Fibroblast of lung (primary cell): ENCODE data around the gene SLX9.

ENCODE experiments used
- EZH2 ChIP-seq: IDR thresholded peaks from 2 replicates; pipeline ENCODE4 v1.5.1; 2012; ENCODE audit warnings: low read length, control low read depth, mild to moderate bottlenecking; ENCODE audit errors: missing control alignments
- TF ChIP-seq, protein P1 (sequence below), 2 donors: IDR thresholded peaks in 1 of 2; conservative IDR thresholded peaks in 1 of 2; 1 replicate in 1 of 2; 2 replicates in 1 of 2; pipeline ENCODE4 v1.5.1; 2011 to 2012; ENCODE audit warnings: low read length in 2 of 2, control low read depth in 1 of 2, inconsistent platforms in 1 of 2, low read depth in 1 of 2, mild to moderate bottlenecking in 1 of 2

DNA sequence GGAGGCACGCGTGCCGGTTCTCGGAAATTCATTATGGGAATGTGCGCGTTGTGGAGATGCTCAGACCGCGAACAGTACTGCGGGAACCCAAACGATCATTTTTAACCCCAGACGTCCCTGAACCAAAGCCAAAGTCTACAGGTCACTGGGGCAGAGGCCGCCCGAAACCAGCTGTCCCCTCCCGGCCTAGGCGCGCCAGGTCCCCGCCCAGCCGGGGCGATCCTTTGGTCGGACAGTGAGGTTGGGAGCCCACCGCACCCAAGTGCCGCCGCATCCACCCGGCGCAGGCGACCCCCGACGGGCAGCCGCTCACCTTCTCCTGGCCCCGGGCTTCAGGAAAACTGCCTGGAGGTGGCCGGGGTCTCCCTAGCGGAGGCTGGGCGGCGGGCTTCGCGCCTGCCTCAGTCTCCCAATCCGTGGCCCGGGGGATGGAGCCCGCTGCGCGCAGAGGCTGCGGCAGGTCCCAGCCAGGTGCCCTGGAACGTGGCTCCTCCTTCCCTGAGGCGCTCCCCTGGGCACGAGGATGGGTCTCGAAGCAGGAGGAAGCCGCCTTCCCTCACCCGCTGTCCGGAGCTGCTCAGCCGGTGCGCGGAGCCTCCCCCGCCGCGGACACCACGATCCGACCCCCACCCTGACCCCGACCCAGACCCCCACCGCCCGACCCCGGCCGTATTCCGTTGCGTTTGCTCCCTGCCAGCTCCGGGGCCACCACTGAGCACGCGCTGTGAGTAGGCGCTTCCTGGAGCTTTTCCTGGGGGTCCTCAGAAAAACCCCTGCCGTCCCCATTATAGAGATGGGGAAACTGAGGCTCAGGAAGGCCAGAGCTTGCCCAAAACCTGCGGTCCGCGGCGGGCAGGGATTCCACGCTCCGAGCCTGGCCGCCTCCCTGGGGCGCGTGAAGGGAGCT is 8.1 kb upstream of the SLX9 start:
- TF ChIP-seq, protein P1, sequence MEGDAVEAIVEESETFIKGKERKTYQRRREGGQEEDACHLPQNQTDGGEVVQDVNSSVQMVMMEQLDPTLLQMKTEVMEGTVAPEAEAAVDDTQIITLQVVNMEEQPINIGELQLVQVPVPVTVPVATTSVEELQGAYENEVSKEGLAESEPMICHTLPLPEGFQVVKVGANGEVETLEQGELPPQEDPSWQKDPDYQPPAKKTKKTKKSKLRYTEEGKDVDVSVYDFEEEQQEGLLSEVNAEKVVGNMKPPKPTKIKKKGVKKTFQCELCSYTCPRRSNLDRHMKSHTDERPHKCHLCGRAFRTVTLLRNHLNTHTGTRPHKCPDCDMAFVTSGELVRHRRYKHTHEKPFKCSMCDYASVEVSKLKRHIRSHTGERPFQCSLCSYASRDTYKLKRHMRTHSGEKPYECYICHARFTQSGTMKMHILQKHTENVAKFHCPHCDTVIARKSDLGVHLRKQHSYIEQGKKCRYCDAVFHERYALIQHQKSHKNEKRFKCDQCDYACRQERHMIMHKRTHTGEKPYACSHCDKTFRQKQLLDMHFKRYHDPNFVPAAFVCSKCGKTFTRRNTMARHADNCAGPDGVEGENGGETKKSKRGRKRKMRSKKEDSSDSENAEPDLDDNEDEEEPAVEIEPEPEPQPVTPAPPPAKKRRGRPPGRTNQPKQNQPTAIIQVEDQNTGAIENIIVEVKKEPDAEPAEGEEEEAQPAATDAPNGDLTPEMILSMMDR (conservative IDR thresholded peaks at IDR 0.05 in 1 of 2, IDR thresholded peaks at IDR 0.05 in 1 of 2; ENCODE audit: low read depth in 1 of 2, low read length in 2 of 2), result no peak
- TF ChIP-seq EZH2, result peak; percentile 100
